BLaER1 (cell line): ENCODE results near the gene ZDHHC5.
"Not testable (repeated sequence)": the region's sequence is repeated elsewhere in the genome, so short reads cannot be mapped to it uniquely, and the experiment has no call there.

Experiments
- H3K27ac ChIP-seq: shearing (Covaris generic); formaldehyde crosslinking; 2 replicates; pipeline ENCODE4 v1.8.1; 2022
- H3K27me3 ChIP-seq: shearing (Covaris generic); formaldehyde crosslinking; 2 replicates; pipeline ENCODE4 v1.8.1; 2022
- H3K36me3 ChIP-seq: shearing (Covaris generic); formaldehyde crosslinking; 2 replicates; pipeline ENCODE4 v1.8.1; 2022
- H3K4me1 ChIP-seq: shearing (Covaris generic); formaldehyde crosslinking; 2 replicates; pipeline ENCODE4 v1.8.1; 2022
- H3K4me2 ChIP-seq: shearing (Covaris generic); formaldehyde crosslinking; 2 replicates; pipeline ENCODE4 v1.8.1; 2022
- H3K4me3 ChIP-seq: shearing (Covaris generic); formaldehyde crosslinking; 2 replicates; pipeline ENCODE4 v1.8.1; 2022
- H3K9ac ChIP-seq: shearing (Covaris generic); formaldehyde crosslinking; 2 replicates; pipeline ENCODE4 v1.8.1; 2022
- H3K9me3 ChIP-seq: shearing (Covaris generic); formaldehyde crosslinking; 2 replicates; pipeline ENCODE4 v1.8.1; 2022
- H4K20me1 ChIP-seq: shearing (Covaris generic); formaldehyde crosslinking; 2 replicates; pipeline ENCODE4 v1.8.1; 2022
- Cebpa-rat ChIP-seq: shearing (Covaris generic); IDR thresholded peaks from 2 replicates; pipeline ENCODE4 v1.8.1; 2022

ZDHHC5 gene

GRCh38 chr11:57713835-57714234 is 45.9 kb downstream of the ZDHHC5 start:
- Histone ChIP-seq H3K36me3 (peaks cover 33% of the 10 kb centered on the region), H3K9me3 (peaks cover 13% of the 10 kb centered on the region; the same call in 1 of the 2 replicates), H3K4me2 (peak overlapping the region; percentile 92), H3K4me1 (peaks cover 31% of the 10 kb centered on the region), H4K20me1 (peaks cover 49% of the 10 kb centered on the region), H3K27ac (no peak overlapping the region), H3K4me3 (peak overlapping the region; percentile 90), H3K27me3 (no peaks in the 10 kb centered on the region), H3K9ac (peak overlapping the region; percentile 94; the same call in 1 of the 2 replicates)
- no peak for TF ChIP-seq Cebpa-rat

- Histone ChIP-seq H3K4me1 (peaks cover 17% of the 10 kb centered on the region), H4K20me1 (peaks cover 56% of the 10 kb centered on the region), H3K9me3 (peaks cover 13% of the 10 kb centered on the region; the same call in 1 of the 2 replicates), H3K36me3 (peaks cover 49% of the 10 kb centered on the region)
- H3K4me2 ChIP-seq, H3K27me3 ChIP-seq, H3K27ac ChIP-seq, H3K4me3 ChIP-seq, H3K9ac ChIP-seq: not testable (repeated sequence)
Observed at GRCh38 chr11:57716726-57717125, 48.8 kb downstream of the ZDHHC5 start.

GRCh38 chr11:57727185-57727584 is 59.3 kb downstream of the ZDHHC5 start:
- Histone ChIP-seq H3K4me2 (no peak overlapping the region), H3K4me1 (no peaks in the 10 kb centered on the region), H3K9me3 (no peaks in the 10 kb centered on the region), H3K9ac (no peak overlapping the region), H3K4me3 (no peak overlapping the region), H3K27me3 (no peaks in the 10 kb centered on the region), H4K20me1 (peaks cover 99% of the 10 kb centered on the region), H3K27ac (no peak overlapping the region), H3K36me3 (peaks cover 58% of the 10 kb centered on the region)
- no peak for TF ChIP-seq Cebpa-rat

- no peak overlapping the region for H3K4me2 ChIP-seq
- no peaks in the 10 kb centered on the region for H3K27me3 ChIP-seq
- H3K9ac ChIP-seq = no peak overlapping the region
- H3K4me1 ChIP-seq = no peaks in the 10 kb centered on the region
- no peak overlapping the region for H3K4me3 ChIP-seq
- peaks cover 59% of the 10 kb centered on the region for H3K36me3 ChIP-seq
- no peak overlapping the region for H3K27ac ChIP-seq
- TF ChIP-seq Cebpa-rat = no peak
- H3K9me3 ChIP-seq = no peaks in the 10 kb centered on the region
- H4K20me1 ChIP-seq = peaks cover 99% of the 10 kb centered on the region
Observed at GRCh38 chr11:57728829-57729228, 60.9 kb downstream of the ZDHHC5 start.

- Histone ChIP-seq H4K20me1 (peaks cover 99% of the 10 kb centered on the region), H3K4me1 (no peaks in the 10 kb centered on the region), H3K4me3 (no peak overlapping the region), H3K9me3 (no peaks in the 10 kb centered on the region), H3K9ac (no peak overlapping the region), H3K27ac (no peak overlapping the region), H3K36me3 (peaks cover 61% of the 10 kb centered on the region), H3K4me2 (no peak overlapping the region), H3K27me3 (no peaks in the 10 kb centered on the region)
- no peak for TF ChIP-seq Cebpa-rat
Observed at GRCh38 chr11:57729479-57729878, 61.6 kb downstream of the ZDHHC5 start.

GRCh38 chr11:57732661-57733060 is 64.7 kb downstream of the ZDHHC5 start:
- H3K4me1 ChIP-seq = no peaks in the 10 kb centered on the region
- no peak overlapping the region for H3K4me3 ChIP-seq
- H3K27me3 ChIP-seq = no peaks in the 10 kb centered on the region
- H4K20me1 ChIP-seq = peaks cover 89% of the 10 kb centered on the region
- H3K36me3 ChIP-seq = peaks cover 78% of the 10 kb centered on the region
- no peak overlapping the region for H3K9ac ChIP-seq
- TF ChIP-seq Cebpa-rat = no peak
- H3K9me3 ChIP-seq = no peaks in the 10 kb centered on the region
- no peak overlapping the region for H3K4me2 ChIP-seq
- H3K27ac ChIP-seq = no peak overlapping the region

GRCh38 chr11:57735619-57736298 is 67.8 kb downstream of the ZDHHC5 start:
- H3K36me3 ChIP-seq = peaks cover 89% of the 10 kb centered on the region
- H3K9me3 ChIP-seq = no peaks in the 10 kb centered on the region
- H3K9ac ChIP-seq = no peak overlapping the region

GRCh38 chr11:57741132-57742086 is 73.5 kb downstream of the ZDHHC5 start, which contains the start of gene SELENOH:
SELENOH (plus strand) TSS chr11:57741491; CDS start chr11:57741596, 105 bp downstream.
- H3K4me3 ChIP-seq = peak within 1 kb of the TSS; percentile 91
- peak within 1 kb of the TSS; percentile 96 for H3K4me2 ChIP-seq
- peaks cover 26% of the 10 kb centered on the region for H3K4me1 ChIP-seq
- H3K9me3 ChIP-seq = no peaks in the 10 kb centered on the region
- H3K27ac ChIP-seq = peak within 1 kb of the TSS; percentile 99
- peaks cover 34% of the 10 kb centered on the region for H4K20me1 ChIP-seq
- no peak for TF ChIP-seq Cebpa-rat
- no peaks in the 10 kb centered on the region for H3K27me3 ChIP-seq
- H3K36me3 ChIP-seq = peaks cover 82% of the 10 kb centered on the region
- peak within 1 kb of the TSS; percentile 98 for H3K9ac ChIP-seq

More at GRCh38 chr11:57735619-57736298, 67.8 kb downstream of the ZDHHC5 start:
- peaks cover 58% of the 10 kb centered on the region for H4K20me1 ChIP-seq
- no peaks in the 10 kb centered on the region for H3K27me3 ChIP-seq
- H3K4me2 ChIP-seq = no peak overlapping the region
- no peak for TF ChIP-seq Cebpa-rat
- peaks cover 12% of the 10 kb centered on the region for H3K4me1 ChIP-seq
- no peak overlapping the region for H3K4me3 ChIP-seq
- H3K27ac ChIP-seq = no peak overlapping the region

GRCh38 chr11:57742087-57742452 is 74.2 kb downstream of the ZDHHC5 start:
- H3K4me3 ChIP-seq = peak overlapping the region; percentile 91
- no peaks in the 10 kb centered on the region for H3K27me3 ChIP-seq
- TF ChIP-seq Cebpa-rat = no peak
- peak overlapping the region; percentile 96 for H3K4me2 ChIP-seq
- peaks cover 37% of the 10 kb centered on the region for H4K20me1 ChIP-seq
- peak overlapping the region; percentile 99 for H3K27ac ChIP-seq
- peaks cover 26% of the 10 kb centered on the region for H3K4me1 ChIP-seq
- no peaks in the 10 kb centered on the region for H3K9me3 ChIP-seq
- peak overlapping the region; percentile 98 for H3K9ac ChIP-seq
- H3K36me3 ChIP-seq = peaks cover 83% of the 10 kb centered on the region

GRCh38 chr11:57744357-57744756 is 76.4 kb downstream of the ZDHHC5 start:
- H3K4me2 ChIP-seq = no peak overlapping the region

More at GRCh38 chr11:57744357-57744756, 76.4 kb downstream of the ZDHHC5 start:
- Histone ChIP-seq H3K4me3 (no peak overlapping the region), H3K27ac (no peak overlapping the region), H3K9ac (no peak overlapping the region), H3K36me3 (peaks cover 82% of the 10 kb centered on the region), H3K27me3 (no peaks in the 10 kb centered on the region), H3K4me1 (peaks cover 26% of the 10 kb centered on the region), H4K20me1 (peaks cover 39% of the 10 kb centered on the region), H3K9me3 (no peaks in the 10 kb centered on the region)
- TF ChIP-seq Cebpa-rat = no peak
